A673 (cell line): ENCODE data around the gene CCT6A. TPM values are rescaled to one million over a fixed set of nuclear protein-coding genes. Genes with fewer than 3 reads are reported as not detected.
"Not testable (repeated sequence)": the region's sequence is repeated elsewhere in the genome, so short reads cannot be mapped to it uniquely, and the experiment has no call there.

ENCODE experiments used
- BruUV-seq: library from RNA; stranded (reverse); fragments of 400-500 nt; replicated peaks from 2 replicates; lab custom pipeline; 2021; lab: Mats Ljungman, UMichigan
- CTCF ChIA-PET: fragments of 300-600 bp; sonication (Branson Sonifier 250); formaldehyde crosslinking; loops from one replicate; lab custom pipeline; 2022; ENCODE audit warnings: antibody characterized with exemption; lab: Charles Lee
- POLR2A ChIA-PET: fragments of 300-600 bp; sonication (Branson Sonifier 250); formaldehyde crosslinking; loops from one replicate; lab custom pipeline; 2022; ENCODE audit warnings: antibody characterized with exemption; ENCODE audit not compliant: low non-redundant PET; lab: Charles Lee
- DNase-seq: peaks from one replicate; pipeline ENCODE4 v3.0.0-alpha.2; 2015; ENCODE audit warnings: low spot score
- H3K27ac ChIP-seq: fragments of 200-600 bp; sonication (generic); 2 replicates; pipeline ENCODE4 v1.5.1; 2016; ENCODE audit warnings: mixed run types, low read depth, mild to moderate bottlenecking, mixed read lengths, antibody characterized with exemption, low read length; ENCODE audit not compliant: poor library complexity, severe bottlenecking
- H3K27me3 ChIP-seq: fragments of 200-600 bp; sonication (generic); replicated peaks from 2 replicates; pipeline ENCODE4 v1.6.1; 2017; ENCODE audit warnings: mixed run types, low read depth, mild to moderate bottlenecking, mixed read lengths, antibody characterized with exemption, low read length; ENCODE audit not compliant: insufficient read depth, poor library complexity
- H3K36me3 ChIP-seq: fragments of 200-600 bp; sonication (generic); 2 replicates; pipeline ENCODE4 v1.6.1; 2016; ENCODE audit warnings: mixed run types, mild to moderate bottlenecking, mixed read lengths, antibody characterized with exemption, low read length; ENCODE audit not compliant: insufficient read depth, poor library complexity, severe bottlenecking
- H3K4me1 ChIP-seq: fragments of 200-600 bp; sonication (generic); 2 replicates; pipeline ENCODE4 v1.6.1; 2017; ENCODE audit warnings: mixed run types, mild to moderate bottlenecking, mixed read lengths, antibody characterized with exemption, low read length; ENCODE audit not compliant: insufficient read depth, poor library complexity, severe bottlenecking
- H3K4me3 ChIP-seq: fragments of 200-600 bp; sonication (generic); 2 replicates; pipeline ENCODE4 v1.5.1; 2016; ENCODE audit warnings: low read depth, mixed run types, mild to moderate bottlenecking, mixed read lengths, low read length; ENCODE audit not compliant: poor library complexity, severe bottlenecking
- H3K9me3 ChIP-seq: fragments of 200-600 bp; sonication (generic); 2 replicates; pipeline ENCODE4 v1.6.1; 2016; ENCODE audit warnings: mixed run types, low read depth, mild to moderate bottlenecking, mixed read lengths, antibody characterized with exemption, low read length; ENCODE audit not compliant: poor library complexity, severe bottlenecking
- CTCF ChIP-seq: fragments of 300-800, 200-600 bp; sonication (generic); conservative IDR thresholded peaks from 2 replicates; pipeline ENCODE4 v1.5.1; 2017; ENCODE audit warnings: low read depth, mild to moderate bottlenecking, antibody characterized with exemption, low read length, moderate library complexity, mixed read lengths
- EZH2 ChIP-seq: fragments of 200-600 bp; sonication (generic); IDR thresholded peaks from 2 replicates; pipeline ENCODE4 v1.6.1; 2017; ENCODE audit warnings: borderline replicate concordance, low read depth, mild to moderate bottlenecking, mixed read lengths, antibody characterized with exemption, low read length; ENCODE audit not compliant: poor library complexity, severe bottlenecking
- intact Hi-C: fragments of 100-400 bp; cut with micrococcal nuclease; formaldehyde crosslinking; loops from one replicate; pipeline ENCODE4 v1.10.0; 2022; ENCODE audit not compliant: unreplicated experiment
- total RNA-seq: library from RNA; stranded (reverse); gene quantifications from 2 replicates; pipeline ENCODE4 v1.2.3, GENCODE V29; 2021

CCT6A gene
- total RNA-seq, 1 experiment from 2014 or later, result 359 TPM

GRCh38 chr7:56007891-56008290 lies 43.7 kb upstream of the CCT6A start:
- CTCF ChIA-PET, result interaction anchor here (1.7 kb wide), 1 partner anchor 66 kb away, joined by 3 read pairs; no protein-coding TSS in a partner anchor
- H3K27ac ChIP-seq, result no peak overlapping the region
- H3K27me3 ChIP-seq, result no peaks in the 10 kb centered on the region
- DNase-seq, result no peak
- no peak for TF ChIP-seq CTCF
- no peak for TF ChIP-seq EZH2
- intact Hi-C loops, result no loop called here
- H3K36me3 ChIP-seq, result peaks cover 9% of the 10 kb centered on the region
- POLR2A ChIA-PET, result no interaction called here
- H3K4me3 ChIP-seq, result no peak overlapping the region
- H3K4me1 ChIP-seq, result no peaks in the 10 kb centered on the region
- BruUV-seq, result no TSS peak
- no peaks in the 10 kb centered on the region for H3K9me3 ChIP-seq

GRCh38 chr7:56009695-56010094 lies 41.9 kb upstream of the CCT6A start:
- Histone ChIP-seq H3K4me1 (no peaks in the 10 kb centered on the region), H3K4me3 (no peak overlapping the region), H3K9me3 (no peaks in the 10 kb centered on the region), H3K27me3 (no peaks in the 10 kb centered on the region), H3K36me3 (peaks cover 25% of the 10 kb centered on the region), H3K27ac (no peak overlapping the region)
- no peak for DNase-seq
- no peak for TF ChIP-seq CTCF
- TF ChIP-seq EZH2, result no peak
- CTCF ChIA-PET, result no interaction called here
- POLR2A ChIA-PET, result no interaction called here
- intact Hi-C loops, result no loop called here
- BruUV-seq, result no TSS peak

GRCh38 chr7:56017015-56017414 lies 34.5 kb upstream of the CCT6A start:
- BruUV-seq, H3K27me3 ChIP-seq, H3K27ac ChIP-seq, H3K9me3 ChIP-seq, POLR2A ChIA-PET, intact Hi-C loops, DNase-seq, CTCF ChIA-PET, H3K4me3 ChIP-seq, H3K4me1 ChIP-seq: not testable (repeated sequence)
- H3K36me3 ChIP-seq, result peaks cover 56% of the 10 kb centered on the region

GRCh38 chr7:56019501-56019900 lies 32.1 kb upstream of the CCT6A start:
- Histone ChIP-seq H3K4me3 (no peak overlapping the region), H3K36me3 (peaks cover 44% of the 10 kb centered on the region), H3K27me3 (no peaks in the 10 kb centered on the region), H3K4me1 (no peaks in the 10 kb centered on the region), H3K9me3 (no peaks in the 10 kb centered on the region), H3K27ac (no peak overlapping the region)
- POLR2A ChIA-PET, result interaction anchor here (0.7 kb wide), 1 partner anchor 15 kb away, joined by 4 read pairs; no protein-coding TSS in a partner anchor
- CTCF ChIA-PET, result no interaction called here
- no peak for DNase-seq
- no TSS peak for BruUV-seq
- intact Hi-C loops, result no loop called here
- TF ChIP-seq EZH2 (no peak), CTCF (no peak)
